DND-41 (cell line): ENCODE results near the gene TTBK2.
A peak's percentile ranks its signal among the peaks of the same experiment; 100 is the strongest.

Experiments
- ATAC-seq: fragments of 200-7000 bp; cut with Tn5 transposase; 3 replicates; pipeline ENCODE4 v1.9.1; 2021; ENCODE audit warnings: low read depth; ENCODE audit not compliant: insufficient read depth
- DNase-seq: peaks from one replicate; pipeline ENCODE4 v3.0.0-alpha.2; 2020
- H2AFZ ChIP-seq: 2 replicates; pipeline ENCODE4 v1.6.0; 2012; ENCODE audit warnings: low read depth, low read length
- H3K27ac ChIP-seq: 2 replicates; pipeline ENCODE4 v1.5.1; 2012; ENCODE audit warnings: low read length, inconsistent platforms
- H3K27me3 ChIP-seq: fragments of 200-600 bp; sonication (generic); 2 replicates; pipeline ENCODE4 v1.6.0; 2012; ENCODE audit warnings: low read length, mild to moderate bottlenecking, inconsistent platforms; ENCODE audit not compliant: insufficient read depth, poor library complexity
- H3K36me3 ChIP-seq: 2 replicates; pipeline ENCODE4 v1.5.1; 2012; ENCODE audit warnings: low read length, inconsistent platforms; ENCODE audit not compliant: insufficient read depth
- H3K4me1 ChIP-seq: 2 replicates; pipeline ENCODE4 v1.5.1; 2012; ENCODE audit warnings: mild to moderate bottlenecking, low read length; ENCODE audit not compliant: insufficient read depth
- H3K4me2 ChIP-seq: 2 replicates; pipeline ENCODE4 v1.6.0; 2012; ENCODE audit warnings: mild to moderate bottlenecking, moderate library complexity, low read length, inconsistent platforms; ENCODE audit not compliant: insufficient read depth
- H3K4me3 ChIP-seq, 2 experiments: fragments of 200-600 bp in 1 of 2; shearing (Covaris generic) in 1 of 2; 2 replicates each; pipeline ENCODE4 v1.5.1; 2012 to 2016; ENCODE audit warnings: inconsistent platforms in 2 of 2, low read length in 2 of 2, mild to moderate bottlenecking in 2 of 2, low read depth in 1 of 2, moderate library complexity in 1 of 2
- H3K79me2 ChIP-seq: 2 replicates; pipeline ENCODE4 v1.6.0; 2012; ENCODE audit warnings: low read length, inconsistent platforms; ENCODE audit not compliant: insufficient read depth
- H3K9ac ChIP-seq: 2 replicates; pipeline ENCODE4 v1.6.0; 2012; ENCODE audit warnings: low read depth, mild to moderate bottlenecking, inconsistent platforms, low read length, moderate library complexity
- H3K9me3 ChIP-seq: 2 replicates; pipeline ENCODE4 v1.5.1; 2012; ENCODE audit warnings: low read length, moderate library complexity, mild to moderate bottlenecking, inconsistent platforms; ENCODE audit not compliant: insufficient read depth, severe bottlenecking
- H4K20me1 ChIP-seq: 2 replicates; pipeline ENCODE4 v1.6.0; 2012; ENCODE audit warnings: low read length; ENCODE audit not compliant: insufficient read depth
- EZH2 ChIP-seq: IDR thresholded peaks from 3 replicates; pipeline ENCODE4 v1.6.1; 2012; ENCODE audit warnings: borderline replicate concordance, low read depth, mild to moderate bottlenecking, moderate library complexity, low read length, inconsistent platforms; ENCODE audit not compliant: severe bottlenecking
- TF ChIP-seq, protein P1 (sequence below): IDR thresholded peaks from 2 replicates; pipeline ENCODE4 v1.5.1; 2012; ENCODE audit warnings: borderline replicate concordance, low read length, moderate library complexity, mild to moderate bottlenecking; ENCODE audit not compliant: poor library complexity, severe bottlenecking; ENCODE audit errors: extremely low read depth

Gene TTBK2

DNA sequence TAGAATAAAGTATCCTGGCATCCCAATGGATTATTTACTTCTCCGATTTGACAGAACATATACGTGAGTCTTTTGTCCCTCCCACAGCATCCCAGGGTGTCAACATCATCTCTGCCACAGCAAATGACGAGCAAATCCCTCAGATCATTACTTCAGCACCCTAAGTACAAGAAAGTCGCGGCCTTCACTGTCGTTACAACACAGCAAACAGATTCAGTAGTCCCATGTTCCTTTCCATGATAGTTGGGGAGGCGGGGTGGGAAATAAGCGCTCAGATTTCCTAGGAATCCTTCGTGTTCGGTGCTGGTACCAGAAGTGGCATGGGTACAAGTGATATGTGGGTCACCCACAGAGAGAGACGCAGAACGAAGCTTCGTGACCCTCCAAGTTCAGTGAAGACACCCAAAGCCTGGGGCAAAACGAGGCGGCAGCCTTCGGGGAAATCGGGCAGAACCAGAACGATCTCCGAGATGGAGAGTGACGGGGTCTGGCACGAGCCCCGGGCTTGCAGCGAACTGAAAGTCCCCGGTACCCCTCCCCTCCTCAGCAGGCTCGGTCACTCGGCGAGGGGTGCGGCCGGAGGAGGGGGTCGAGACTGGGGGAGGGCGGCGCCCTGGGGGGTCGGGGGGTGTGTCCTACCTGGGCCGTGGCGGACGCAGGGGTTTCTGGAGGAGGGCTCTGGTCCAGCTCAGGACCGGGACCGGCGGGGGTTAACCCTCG, 619 bp downstream of the TTBK2 start:
- DNase-seq (peak; percentile 36), ATAC-seq (peak; percentile 8)
- Histone ChIP-seq H3K9me3 (no peaks in the 10 kb centered on the region), H3K27me3 (no peaks in the 10 kb centered on the region), H2AFZ (peak overlapping the region; percentile 74), H3K27ac (peak overlapping the region; percentile 69), H3K4me3 (peak overlapping the region; percentile 76 to 80), H4K20me1 (peaks cover 10% of the 10 kb centered on the region; the same call in 1 of the 2 replicates), H3K79me2 (peaks cover 51% of the 10 kb centered on the region), H3K9ac (peak overlapping the region; percentile 71), H3K4me2 (peak overlapping the region; percentile 93), H3K4me1 (peaks cover 47% of the 10 kb centered on the region), H3K36me3 (no peaks in the 10 kb centered on the region)
- TF ChIP-seq EZH2 = no peak
- TF ChIP-seq, protein P1, sequence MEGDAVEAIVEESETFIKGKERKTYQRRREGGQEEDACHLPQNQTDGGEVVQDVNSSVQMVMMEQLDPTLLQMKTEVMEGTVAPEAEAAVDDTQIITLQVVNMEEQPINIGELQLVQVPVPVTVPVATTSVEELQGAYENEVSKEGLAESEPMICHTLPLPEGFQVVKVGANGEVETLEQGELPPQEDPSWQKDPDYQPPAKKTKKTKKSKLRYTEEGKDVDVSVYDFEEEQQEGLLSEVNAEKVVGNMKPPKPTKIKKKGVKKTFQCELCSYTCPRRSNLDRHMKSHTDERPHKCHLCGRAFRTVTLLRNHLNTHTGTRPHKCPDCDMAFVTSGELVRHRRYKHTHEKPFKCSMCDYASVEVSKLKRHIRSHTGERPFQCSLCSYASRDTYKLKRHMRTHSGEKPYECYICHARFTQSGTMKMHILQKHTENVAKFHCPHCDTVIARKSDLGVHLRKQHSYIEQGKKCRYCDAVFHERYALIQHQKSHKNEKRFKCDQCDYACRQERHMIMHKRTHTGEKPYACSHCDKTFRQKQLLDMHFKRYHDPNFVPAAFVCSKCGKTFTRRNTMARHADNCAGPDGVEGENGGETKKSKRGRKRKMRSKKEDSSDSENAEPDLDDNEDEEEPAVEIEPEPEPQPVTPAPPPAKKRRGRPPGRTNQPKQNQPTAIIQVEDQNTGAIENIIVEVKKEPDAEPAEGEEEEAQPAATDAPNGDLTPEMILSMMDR = no peak

DNA sequence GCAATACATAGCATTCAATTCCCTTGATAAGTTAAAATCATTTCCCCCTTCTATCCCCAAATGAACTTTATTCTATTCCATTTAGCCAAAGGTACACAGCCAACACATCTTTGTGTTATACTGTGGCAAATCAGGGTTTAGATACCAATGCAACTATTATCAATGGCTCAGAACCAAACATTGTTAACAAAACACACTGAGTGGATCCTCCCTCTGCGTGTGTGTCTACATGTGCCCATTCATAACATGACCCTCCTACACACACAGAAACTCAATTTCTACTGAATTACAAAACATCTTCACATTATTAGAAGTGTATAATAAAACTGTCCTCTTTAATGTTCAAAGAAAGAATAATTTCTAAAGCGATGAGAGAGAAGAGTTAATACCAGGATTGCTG, 1.3 kb downstream of the TTBK2 start:
- Histone ChIP-seq H3K79me2 (peaks cover 56% of the 10 kb centered on the region), H3K27ac (peak overlapping the region; percentile 69; the same call in 1 of the 2 replicates), H3K4me2 (peak overlapping the region; percentile 93), H3K9me3 (no peaks in the 10 kb centered on the region), H3K36me3 (no peaks in the 10 kb centered on the region), H3K4me1 (peaks cover 51% of the 10 kb centered on the region), H3K4me3 (peak overlapping the region; percentile 76 to 80), H3K27me3 (no peaks in the 10 kb centered on the region), H2AFZ (0 out of 2 replicates have a peak overlapping the region, but pooled peaks have one; percentile 74), H4K20me1 (peaks cover 10% of the 10 kb centered on the region; the same call in 1 of the 2 replicates), H3K9ac (peak overlapping the region; percentile 71)
- no peak for DNase-seq
- ATAC-seq = no peak
- TF ChIP-seq EZH2 = no peak
- TF ChIP-seq, protein P1 = no peak

DNA sequence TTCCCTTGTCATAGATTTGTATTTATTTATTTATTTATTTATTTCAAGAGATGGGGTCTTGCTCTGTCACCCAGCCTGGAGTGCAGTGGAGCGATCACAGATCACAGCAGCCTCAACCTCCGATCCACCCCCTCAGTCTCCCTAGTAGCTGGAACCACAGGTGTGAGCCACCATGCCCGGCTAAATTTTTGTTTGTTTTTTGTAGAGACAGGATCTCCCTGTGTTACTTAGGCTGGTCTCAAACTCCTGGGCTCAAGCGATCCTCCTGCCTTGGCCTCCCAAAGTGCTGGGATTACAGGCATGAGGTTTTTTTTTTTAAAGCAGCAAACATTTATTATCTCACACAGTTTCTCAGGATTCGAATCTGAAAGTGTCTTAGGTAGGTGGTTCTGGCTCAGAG, 2.5 kb downstream of the TTBK2 start:
- Histone ChIP-seq H2AFZ (no peak overlapping the region), H3K79me2 (peaks cover 63% of the 10 kb centered on the region), H3K36me3 (no peaks in the 10 kb centered on the region), H3K4me1 (peaks cover 51% of the 10 kb centered on the region), H3K27ac (no peak overlapping the region), H3K9me3 (no peaks in the 10 kb centered on the region), H3K4me2 (peak overlapping the region; percentile 93; the same call in 1 of the 2 replicates), H3K27me3 (no peaks in the 10 kb centered on the region), H3K9ac (0 out of 2 replicates have a peak overlapping the region, but pooled peaks have one; percentile 8), H4K20me1 (peaks cover 10% of the 10 kb centered on the region; the same call in 1 of the 2 replicates), H3K4me3 (no peak overlapping the region)
- ATAC-seq (no peak), DNase-seq (peak; percentile 14)
- no peak for TF ChIP-seq EZH2
- TF ChIP-seq, protein P1 = no peak
